GM23248 (cell line): ENCODE data around the gene ATP2A2. TPM values are rescaled to one million over a fixed set of nuclear protein-coding genes. Genes with fewer than 3 reads are reported as not detected.
A peak's percentile ranks its signal among the peaks of the same experiment; 100 is the strongest.

Experiments used
- DNase-seq: peaks from one replicate; pipeline ENCODE4 v3.0.0-alpha.2; 2015
- H2AFZ ChIP-seq: fragments of 200-600 bp; sonication (generic); 2 replicates; pipeline ENCODE4 v1.6.1; 2016; ENCODE audit warnings: antibody characterized with exemption
- H3F3A ChIP-seq: fragments of 200-600 bp; sonication (generic); 2 replicates; pipeline ENCODE4 v1.6.1; 2016; ENCODE audit warnings: mild to moderate bottlenecking, antibody characterized with exemption, mixed run types; ENCODE audit not compliant: insufficient read depth
- H3K27ac ChIP-seq: fragments of 200-600 bp; sonication (generic); 2 replicates; pipeline ENCODE4 v1.5.1; 2016; ENCODE audit warnings: mild to moderate bottlenecking
- H3K27me3 ChIP-seq: fragments of 200-600 bp; sonication (generic); replicated peaks from 2 replicates; pipeline ENCODE4 v1.6.1; 2016; ENCODE audit warnings: mild to moderate bottlenecking; ENCODE audit not compliant: insufficient read depth
- H3K36me3 ChIP-seq: fragments of 200-600 bp; sonication (generic); 2 replicates; pipeline ENCODE4 v1.6.1; 2016; ENCODE audit warnings: low read depth, mild to moderate bottlenecking
- H3K4me1 ChIP-seq: fragments of 200-600 bp; sonication (generic); 2 replicates; pipeline ENCODE4 v1.6.1; 2016; ENCODE audit warnings: mild to moderate bottlenecking; ENCODE audit not compliant: insufficient read depth
- H3K4me2 ChIP-seq: fragments of 200-600 bp; sonication (generic); one replicate; pipeline ENCODE4 v1.6.1; 2016; ENCODE audit warnings: mild to moderate bottlenecking; ENCODE audit not compliant: unreplicated experiment
- H3K4me3 ChIP-seq: fragments of 200-600 bp; sonication (generic); 2 replicates; pipeline ENCODE4 v1.5.1; 2016; ENCODE audit warnings: mild to moderate bottlenecking
- H3K79me2 ChIP-seq: fragments of 200-600 bp; sonication (generic); 2 replicates; pipeline ENCODE4 v1.6.1; 2016; ENCODE audit warnings: mild to moderate bottlenecking; ENCODE audit not compliant: insufficient read depth
- H3K9ac ChIP-seq: fragments of 200-600 bp; sonication (generic); 2 replicates; pipeline ENCODE4 v1.6.1; 2016; ENCODE audit warnings: mild to moderate bottlenecking
- H3K9me2 ChIP-seq: fragments of 200-600 bp; sonication (generic); 2 replicates; pipeline ENCODE4 v1.6.1; 2016; ENCODE audit warnings: mixed run types, mild to moderate bottlenecking, moderate library complexity; ENCODE audit not compliant: insufficient read depth
- H3K9me3 ChIP-seq: fragments of 200-600 bp; sonication (generic); one replicate; pipeline ENCODE4 v1.6.1; 2017; ENCODE audit warnings: low read depth
- H4K20me1 ChIP-seq: fragments of 200-600 bp; sonication (generic); 2 replicates; pipeline ENCODE4 v1.6.0; 2016; ENCODE audit not compliant: insufficient read depth
- EZH2 ChIP-seq: fragments of 200-600 bp; sonication (generic); IDR thresholded peaks from 2 replicates; pipeline ENCODE4 v1.6.1; 2018; ENCODE audit warnings: antibody characterized with exemption, mild to moderate bottlenecking; ENCODE audit not compliant: insufficient read depth, poor library complexity, severe bottlenecking
- EZH2phosphoT487 ChIP-seq: fragments of 200-600 bp; sonication (generic); IDR thresholded peaks from 2 replicates; pipeline ENCODE4 v1.6.1; 2018; ENCODE audit warnings: antibody characterized with exemption, moderate library complexity, mild to moderate bottlenecking, low read depth; ENCODE audit not compliant: insufficient read depth
- WGBS, 2 experiments: methylation state at CpG; one replicate each; pipeline ENCODE4 v1.1.6; 2015 to 2017; ENCODE audit warnings: low lambda C conversion rate in 2 of 2, low coverage in 1 of 2; ENCODE audit errors: missing lambda C conversion rate in 2 of 2; 5-methylcytosine and 5-hydroxymethylcytosine counted together
- in situ Hi-C: fragments of 300-500 bp; cut with MboI; formaldehyde crosslinking; loops from 2 replicates; pipeline ENCODE4 v1.15.0; 2020
- polyA plus RNA-seq: library from polyadenylated mRNA; unstranded; fragments of >200 nt; fragmentation: Nextera tagmentation; extraction: Ambion mirVana; gene quantifications from 2 replicates; pipeline ENCODE4 v1.2.1, GENCODE V29; 2016
- total RNA-seq: library from RNA; depleted of rRNA; stranded (reverse); fragments of >200 nt; shearing (Covaris generic); gene quantifications from 2 replicates; pipeline ENCODE4 v1.2.3, GENCODE V29; 2014

ATP2A2 gene
- total and polyA plus RNA-seq, 2 experiments from 2014 or later, result 29.5 to 142 TPM

GRCh38 chr12:110282956-110283817 is 2.1 kb downstream of the ATP2A2 start:
- Histone ChIP-seq H3K9me3 (no peaks in the 10 kb centered on the region), H4K20me1 (peaks cover 26% of the 10 kb centered on the region), H3K27ac (peak overlapping the region; percentile 89), H3K4me2 (peak overlapping the region; percentile 96), H3K9ac (peak overlapping the region; percentile 97), H2AFZ (no peak overlapping the region), H3K36me3 (peaks cover 25% of the 10 kb centered on the region), H3K9me2 (no peaks in the 10 kb centered on the region), H3K79me2 (peaks cover 67% of the 10 kb centered on the region), H3K27me3 (no peaks in the 10 kb centered on the region), H3K4me3 (peak overlapping the region; percentile 90), H3F3A (peaks cover 41% of the 10 kb centered on the region), H3K4me1 (peaks cover 48% of the 10 kb centered on the region)
- peak; percentile 30 for DNase-seq
- WGBS, 2 experiments, result 1 to 4% methylated on average over 7 of the region's 7 CpGs
- in situ Hi-C loops, result no loop called here
- no peak for TF ChIP-seq EZH2

- Histone ChIP-seq H3K27ac (peak overlapping the region; percentile 89), H3K9ac (peak overlapping the region; percentile 97)
Measured at GRCh38 chr12:110284597-110284996, 3.5 kb downstream of the ATP2A2 start.

GRCh38 chr12:110286623-110287022 is 5.6 kb downstream of the ATP2A2 start:
- peak overlapping the region; percentile 36 for H3K9ac ChIP-seq

More at GRCh38 chr12:110284597-110284996, 3.5 kb downstream of the ATP2A2 start:
- H3F3A ChIP-seq, result peaks cover 46% of the 10 kb centered on the region
- H3K9me3 ChIP-seq, result no peaks in the 10 kb centered on the region
- peaks cover 62% of the 10 kb centered on the region for H3K4me1 ChIP-seq
- in situ Hi-C loops, result no loop called here
- TF ChIP-seq EZH2phosphoT487 (no peak), EZH2 (no peak)
- H3K4me3 ChIP-seq, result peak overlapping the region; percentile 90
- no peak for DNase-seq
- no peaks in the 10 kb centered on the region for H3K27me3 ChIP-seq
- peak overlapping the region; percentile 96 for H3K4me2 ChIP-seq
- H3K9me2 ChIP-seq, result no peaks in the 10 kb centered on the region
- H2AFZ ChIP-seq, result no peak overlapping the region
- H3K79me2 ChIP-seq, result peaks cover 81% of the 10 kb centered on the region
- peaks cover 25% of the 10 kb centered on the region for H3K36me3 ChIP-seq
- peaks cover 32% of the 10 kb centered on the region for H4K20me1 ChIP-seq

GRCh38 chr12:110287986-110288385 is 6.9 kb downstream of the ATP2A2 start:
- no peak overlapping the region for H3K4me2 ChIP-seq
- no peak overlapping the region for H3K27ac ChIP-seq
- H3K4me3 ChIP-seq, result no peak overlapping the region
- DNase-seq, result no peak
- H3K36me3 ChIP-seq, result peaks cover 46% of the 10 kb centered on the region
- no peaks in the 10 kb centered on the region for H3K27me3 ChIP-seq
- TF ChIP-seq EZH2 (no peak), EZH2phosphoT487 (no peak)
- in situ Hi-C loops, result no loop called here
- peaks cover 37% of the 10 kb centered on the region for H3F3A ChIP-seq
- H3K9me3 ChIP-seq, result no peaks in the 10 kb centered on the region
- peaks cover 59% of the 10 kb centered on the region for H3K4me1 ChIP-seq
- peaks cover 100% of the 10 kb centered on the region for H3K79me2 ChIP-seq
- no peak overlapping the region for H2AFZ ChIP-seq
- H3K9ac ChIP-seq, result no peak overlapping the region
- no peaks in the 10 kb centered on the region for H3K9me2 ChIP-seq
- H4K20me1 ChIP-seq, result peaks cover 31% of the 10 kb centered on the region
- 56 to 65% methylated on average over 3 of the region's 3 CpGs for WGBS, 2 experiments

More at GRCh38 chr12:110286623-110287022, 5.6 kb downstream of the ATP2A2 start:
- in situ Hi-C loops, result no loop called here
- H4K20me1 ChIP-seq, result peaks cover 37% of the 10 kb centered on the region
- H3K4me3 ChIP-seq, result peak overlapping the region; percentile 90
- H3K4me2 ChIP-seq, result peak overlapping the region; percentile 49
- H3F3A ChIP-seq, result peaks cover 47% of the 10 kb centered on the region
- H2AFZ ChIP-seq, result no peak overlapping the region
- peak overlapping the region; percentile 18 for H3K27ac ChIP-seq
- no peaks in the 10 kb centered on the region for H3K9me3 ChIP-seq
- no peaks in the 10 kb centered on the region for H3K9me2 ChIP-seq
- peaks cover 100% of the 10 kb centered on the region for H3K79me2 ChIP-seq
- H3K36me3 ChIP-seq, result peaks cover 37% of the 10 kb centered on the region
- H3K27me3 ChIP-seq, result no peaks in the 10 kb centered on the region
- peak; percentile 46 for DNase-seq
- peaks cover 59% of the 10 kb centered on the region for H3K4me1 ChIP-seq
- WGBS, 2 experiments, result 66 to 70% methylated on average over 7 of the region's 7 CpGs
- no peak for TF ChIP-seq EZH2
- no peak for TF ChIP-seq EZH2phosphoT487
